K562 (cell line): ENCODE results near the gene LMLN. TPM values are rescaled to one million over a fixed set of nuclear protein-coding genes. Genes with fewer than 3 reads are reported as not detected.

Experiments
- ATAC-seq: fragments of 200-7000 bp; cut with Tn5 transposase; 3 replicates; pipeline ENCODE4 v1.9.1; 2020; ENCODE audit warnings: moderate library complexity
- BruUV-seq: library from RNA; stranded (reverse); fragments of 400-500 nt; replicated peaks from 2 replicates; lab custom pipeline; 2021; lab: Mats Ljungman, UMichigan
- CTCF ChIA-PET: fragments of 300-600 bp; formaldehyde crosslinking; extraction: SDS; loops from one replicate; lab custom pipeline; 2021; ENCODE audit warnings: low intra/inter-chr PET ratio; lab: Yijun Ruan, JAX
- POLR2A ChIA-PET: fragments of 300-600, 350-650 bp; sonication (Branson Sonifier 250); formaldehyde crosslinking; extraction: SDS; loops from one replicate; lab custom pipeline; 2021; ENCODE audit warnings: antibody characterized with exemption, inconsistent platforms; lab: Yijun Ruan, JAX
- DNase-seq, 4 experiments: peaks; one replicate each; pipeline versions ENCODE4 v3.0.0 to v3.0.0-alpha.2; 2011 to 2018; ENCODE audit warnings: low spot score in 3 of 4, mixed read lengths in 3 of 4; ENCODE audit errors: extremely low read depth in 1 of 4
- FAIRE-seq: peaks from 2 replicates; lab custom pipeline; 2011; peaks lifted over from hg19 to GRCh38; lab: Jason Lieb, UNC
- H2AFZ ChIP-seq: 2 replicates; pipeline ENCODE4 v1.6.0; 2011; ENCODE audit warnings: low read depth, low read length, control low read depth, inconsistent platforms
- H3K27ac ChIP-seq: fragments of 200-600 bp; 3 replicates; pipeline ENCODE4 v1.8.0; 2011; ENCODE audit warnings: low read depth, mild to moderate bottlenecking, control low read depth, inconsistent platforms, low read length, moderate library complexity, mixed read lengths; ENCODE audit errors: extremely low read depth
- H3K27me3 ChIP-seq, 2 experiments: fragments of 300-600 bp in 1 of 2; 2 replicates in 1 of 2; 3 replicates in 1 of 2; pipeline versions ENCODE4 v1.6.0 to v1.8.0; 2011; ENCODE audit warnings: inconsistent platforms in 2 of 2, low read length in 2 of 2, mild to moderate bottlenecking in 1 of 2, mixed read lengths in 1 of 2, moderate library complexity in 1 of 2; ENCODE audit not compliant: control insufficient read depth in 2 of 2, insufficient read depth in 2 of 2
- H3K36me3 ChIP-seq: fragments of 300-600 bp; 3 replicates; pipeline ENCODE4 v1.8.0; 2011; ENCODE audit warnings: mild to moderate bottlenecking, low read length, inconsistent platforms; ENCODE audit not compliant: control insufficient read depth, insufficient read depth
- H3K4me1 ChIP-seq, 2 experiments: fragments of 200-600 bp in 1 of 2; replicated peaks in 1 of 2; 2 replicates in 1 of 2; 3 replicates in 1 of 2; pipeline versions ENCODE4 v1.5.1 to v1.8.0; 2011; ENCODE audit warnings: inconsistent platforms in 2 of 2, low read length in 2 of 2, mild to moderate bottlenecking in 1 of 2, mixed read lengths in 1 of 2, moderate library complexity in 1 of 2; ENCODE audit not compliant: control insufficient read depth in 2 of 2, insufficient read depth in 2 of 2
- H3K4me2 ChIP-seq: 2 replicates; pipeline ENCODE4 v1.6.1; 2011; ENCODE audit warnings: low read length, control low read depth, inconsistent platforms, mixed read lengths; ENCODE audit not compliant: insufficient read depth
- H3K4me3 ChIP-seq: fragments of 200-600 bp; sonication (generic), shearing (Covaris generic); 2 replicates; pipeline ENCODE4 v1.5.1; 2016; ENCODE audit warnings: control low read depth, inconsistent platforms
- H3K79me2 ChIP-seq: fragments of 200-600 bp; 3 replicates; pipeline ENCODE4 v1.8.0; 2011; ENCODE audit warnings: low read length, inconsistent platforms; ENCODE audit not compliant: control insufficient read depth, insufficient read depth
- H3K9ac ChIP-seq, 2 experiments: 2 replicates each; pipeline versions ENCODE4 v1.6.0 to v1.6.1; 2011; ENCODE audit warnings: low read depth in 2 of 2, low read length in 2 of 2, control low read depth in 1 of 2, inconsistent platforms in 1 of 2, mild to moderate bottlenecking in 1 of 2, mixed read lengths in 1 of 2; ENCODE audit not compliant: insufficient read depth in 1 of 2
- H3K9me1 ChIP-seq: one replicate; pipeline ENCODE4 v1.6.0; 2011; ENCODE audit warnings: inconsistent platforms, mild to moderate bottlenecking, low read length, moderate library complexity; ENCODE audit not compliant: control insufficient read depth, insufficient read depth
- H3K9me3 ChIP-seq: replicated peaks from 2 replicates; pipeline ENCODE4 v1.5.1; 2011; ENCODE audit warnings: low read depth, low read length, inconsistent platforms; ENCODE audit not compliant: control insufficient read depth, insufficient read depth
- H4K20me1 ChIP-seq: replicated peaks from 2 replicates; pipeline ENCODE4 v1.6.1; 2011; ENCODE audit warnings: low read length, inconsistent platforms, mixed read lengths; ENCODE audit not compliant: control insufficient read depth, insufficient read depth
- ELK3 ChIP-seq: fragments of 450-650 bp; formaldehyde crosslinking; IDR thresholded peaks from 2 replicates; pipeline ENCODE4 v1.4.0; 2020; ENCODE audit warnings: mild to moderate bottlenecking
- HCFC1 ChIP-seq: IDR thresholded peaks from 2 replicates; pipeline ENCODE4 v1.6.1; 2012; ENCODE audit warnings: low read depth, low read length, improper control_type of control experiment
- MYC ChIP-seq, 2 experiments: fragments of 250-450 bp in 1 of 2; sonication (Bioruptor Pico) in 1 of 2; IDR thresholded peaks; 2 replicates each; pipeline versions ENCODE4 v1.5.1 to v1.6.1; 2012 to 2021; ENCODE audit warnings: low read depth in 2 of 2, borderline replicate concordance in 1 of 2, improper control_type of control experiment in 1 of 2, low read length in 1 of 2, mild to moderate bottlenecking in 1 of 2, moderate library complexity in 1 of 2
- OTX1 ChIP-seq: fragments of 450-650 bp; formaldehyde crosslinking; IDR thresholded peaks from 2 replicates; pipeline ENCODE4 v1.4.0; 2022; ENCODE audit warnings: mild to moderate bottlenecking
- POLR2A ChIP-seq: fragments of 450-650 bp; conservative IDR thresholded peaks from 2 replicates; pipeline ENCODE4 v1.6.1; 2016
- POLR2AphosphoS5 ChIP-seq: IDR thresholded peaks from 2 replicates; pipeline ENCODE4 v1.6.1; 2011; ENCODE audit warnings: mild to moderate bottlenecking, low read depth, low read length, moderate library complexity; ENCODE audit not compliant: control insufficient read depth, insufficient read depth
- RBM39 ChIP-seq: fragments of 200-400 bp; formaldehyde crosslinking; optimal IDR thresholded peaks from 2 replicates; pipeline ENCODE3; 2018; ENCODE audit warnings: low read depth, low read length
- SMAD1 ChIP-seq: fragments of 150-350 bp; IDR thresholded peaks from 2 replicates; pipeline ENCODE4 v1.6.1; 2014; ENCODE audit warnings: low read length, low read depth; ENCODE audit not compliant: partially characterized antibody
- SMAD2 ChIP-seq: fragments of 150-350 bp; IDR thresholded peaks from 2 replicates; pipeline ENCODE4 v1.6.1; 2014; ENCODE audit warnings: low read depth, mild to moderate bottlenecking, low read length
- ZNF232 ChIP-seq: sonication (generic); formaldehyde crosslinking; IDR thresholded peaks from 2 replicates; pipeline ENCODE4 v1.8.0; 2022; ENCODE audit warnings: mild to moderate bottlenecking, missing genetic modification reagents
- WGBS: fragments of 100-300 bp; shearing (Covaris generic); methylation state at CpG from one replicate; pipeline ENCODE4 v1.1.6; 2016; ENCODE audit warnings: low coverage, mixed read lengths; ENCODE audit not compliant: insufficient coverage; ENCODE audit errors: missing lambda C conversion rate; 5-methylcytosine and 5-hydroxymethylcytosine counted together
- in situ Hi-C: fragments of 300-500 bp; cut with MboI; formaldehyde crosslinking; loops from 4 replicates; pipeline ENCODE4 v1.15.0; 2018; ENCODE audit warnings: inconsistent platforms, mixed read lengths
- intact Hi-C: fragments of 100-400 bp; cut with micrococcal nuclease; formaldehyde crosslinking; loops from 2 replicates; pipeline ENCODE4 v1.14.2; 2022
- polyA plus RNA-seq, 8 experiments: library from polyadenylated mRNA; depleted of rRNA in 4 of 8; stranded (reverse) in 5 of 8; unstranded in 3 of 8; fragments of >200 nt; fragmentation: Nextera tagmentation in 2 of 8; fragmentation: Illumina TruSeq in 1 of 8; extraction: Ambion mirVana in 2 of 8; extraction: Trizol in 1 of 8; gene quantifications; 2 replicates each; pipeline versions ENCODE4 v1.2.1 to v1.2.3, GENCODE V29; 2011 to 2014; ENCODE audit warnings: inconsistent platforms in 1 of 8, missing spikeins in 1 of 8
- total RNA-seq, 7 experiments: library from RNA; depleted of rRNA in 6 of 7; stranded (reverse); fragments of >200 nt in 6 of 7; fragmentation: Illumina TruSeq in 2 of 7; extraction: Trizol in 2 of 7; gene quantifications; 2 replicates each; pipeline versions ENCODE4 v1.2.1 to v1.2.3, GENCODE V29; 2011 to 2021; ENCODE audit warnings: low replicate concordance in 1 of 7
- TF ChIP-seq, protein P1 (sequence below): fragments of 200-400 bp; formaldehyde crosslinking; IDR thresholded peaks from 2 replicates; pipeline ENCODE4 v1.6.1; 2017; ENCODE audit warnings: mild to moderate bottlenecking, low read depth, low read length, moderate library complexity
- TF ChIP-seq, protein P2 (sequence below): fragments of 450-650 bp; IDR thresholded peaks from one replicate; pipeline ENCODE4 v1.6.1; 2018; ENCODE audit warnings: mild to moderate bottlenecking, moderate library complexity; ENCODE audit not compliant: partially characterized antibody

LMLN gene
- total and polyA plus RNA-seq, 9 of the 15 experiments (the other 6 are each of a cell fraction or from before 2014, with no cell fraction given) = 2.2 to 15.9 (median 6.9) TPM

- TF ChIP-seq ELK3 (CRISPR knock-in tag) (no peak), POLR2A (no peak)
- TF ChIP-seq, protein P1, sequence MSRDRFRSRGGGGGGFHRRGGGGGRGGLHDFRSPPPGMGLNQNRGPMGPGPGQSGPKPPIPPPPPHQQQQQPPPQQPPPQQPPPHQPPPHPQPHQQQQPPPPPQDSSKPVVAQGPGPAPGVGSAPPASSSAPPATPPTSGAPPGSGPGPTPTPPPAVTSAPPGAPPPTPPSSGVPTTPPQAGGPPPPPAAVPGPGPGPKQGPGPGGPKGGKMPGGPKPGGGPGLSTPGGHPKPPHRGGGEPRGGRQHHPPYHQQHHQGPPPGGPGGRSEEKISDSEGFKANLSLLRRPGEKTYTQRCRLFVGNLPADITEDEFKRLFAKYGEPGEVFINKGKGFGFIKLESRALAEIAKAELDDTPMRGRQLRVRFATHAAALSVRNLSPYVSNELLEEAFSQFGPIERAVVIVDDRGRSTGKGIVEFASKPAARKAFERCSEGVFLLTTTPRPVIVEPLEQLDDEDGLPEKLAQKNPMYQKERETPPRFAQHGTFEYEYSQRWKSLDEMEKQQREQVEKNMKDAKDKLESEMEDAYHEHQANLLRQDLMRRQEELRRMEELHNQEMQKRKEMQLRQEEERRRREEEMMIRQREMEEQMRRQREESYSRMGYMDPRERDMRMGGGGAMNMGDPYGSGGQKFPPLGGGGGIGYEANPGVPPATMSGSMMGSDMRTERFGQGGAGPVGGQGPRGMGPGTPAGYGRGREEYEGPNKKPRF = no peak
Observed at GRCh38 chr3:197953881-197954280, 6.1 kb upstream of the LMLN start (continued).

DNA sequence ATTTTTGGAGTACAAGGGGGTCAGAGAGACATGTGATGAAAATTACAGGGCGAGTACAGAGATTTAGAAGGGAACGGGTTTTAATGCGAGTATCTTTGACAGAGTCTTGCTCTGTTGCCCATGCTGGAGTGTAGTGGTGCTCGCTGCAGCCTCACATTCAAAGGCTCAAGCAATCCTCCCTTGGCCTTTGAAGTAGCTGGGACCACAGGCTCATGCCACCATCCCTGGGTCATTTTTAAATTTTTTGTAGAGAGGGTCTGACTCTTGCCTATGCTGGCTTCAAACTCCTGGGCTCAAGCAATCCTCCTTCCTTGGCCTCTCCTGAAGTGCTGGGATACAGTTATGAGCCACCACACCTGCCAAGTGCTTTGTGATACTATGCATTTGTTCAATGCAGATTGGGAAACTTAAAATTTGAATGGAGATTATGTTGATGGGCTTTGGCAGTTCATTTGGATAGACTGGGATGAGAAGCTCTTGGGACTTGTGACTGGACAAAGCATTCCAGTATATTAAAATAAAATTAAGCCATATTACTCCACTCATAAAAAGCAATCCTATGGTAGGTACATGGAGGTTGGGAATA lies 4.0 kb upstream of the LMLN start:
- 81% methylated on average over 4 of the region's 4 CpGs for WGBS
- Histone ChIP-seq H3K4me1 (peaks cover 34 to 41% of the 10 kb centered on the region in 2 experiments), H3K9ac (no peak overlapping the region), H3K27ac (peak overlapping the region; percentile 91; the same call in 1 of the 3 replicates), H3K79me2 (peaks cover 74% of the 10 kb centered on the region), H3K36me3 (peaks cover 62% of the 10 kb centered on the region), H3K4me3 (no peak overlapping the region), H3K9me3 (no peaks in the 10 kb centered on the region), H2AFZ (no peak overlapping the region), H3K9me1 (no peaks in the 10 kb centered on the region), H3K27me3 (no peaks in the 10 kb centered on the region), H3K4me2 (no peak overlapping the region), H4K20me1 (peaks cover 17% of the 10 kb centered on the region; the same call in 1 of the 2 replicates)
- in situ Hi-C loops = no loop called here
- intact Hi-C loops = loop anchor here (10.0 kb wide), 1 partner anchor 221 kb away; the partner anchor contains the start of gene RUBCN
- BruUV-seq = no TSS peak
- no peak for DNase-seq
- FAIRE-seq = no peak
- ATAC-seq = no peak
- CTCF ChIA-PET = no interaction called here
- POLR2A ChIA-PET = interaction anchor here (0.7 to 1.6 kb wide), 4 partner anchors 23 to 156 kb away, joined by 3 to 5 read pairs (median 4); no protein-coding TSS in a partner anchor
- TF ChIP-seq SMAD1 (peak; percentile 34), HCFC1 (no peak), RBM39 (no peak), ZNF232 (CRISPR knock-in tag) (no peak), MYC (IDR thresholded peaks at IDR 0.05; ENCODE audit: low read depth, low read length) (no peak), MYC (CRISPR knock-in tag; IDR thresholded peaks at IDR 0.05; ENCODE audit: borderline replicate concordance, low read depth) (no peak), POLR2AphosphoS5 (peak; percentile 52; the same call in 1 of the 2 replicates), SMAD2 (no peak), OTX1 (CRISPR knock-in tag) (0 out of 2 replicates have a peak, but pooled peaks have one; percentile 8)
- TF ChIP-seq, protein P2, sequence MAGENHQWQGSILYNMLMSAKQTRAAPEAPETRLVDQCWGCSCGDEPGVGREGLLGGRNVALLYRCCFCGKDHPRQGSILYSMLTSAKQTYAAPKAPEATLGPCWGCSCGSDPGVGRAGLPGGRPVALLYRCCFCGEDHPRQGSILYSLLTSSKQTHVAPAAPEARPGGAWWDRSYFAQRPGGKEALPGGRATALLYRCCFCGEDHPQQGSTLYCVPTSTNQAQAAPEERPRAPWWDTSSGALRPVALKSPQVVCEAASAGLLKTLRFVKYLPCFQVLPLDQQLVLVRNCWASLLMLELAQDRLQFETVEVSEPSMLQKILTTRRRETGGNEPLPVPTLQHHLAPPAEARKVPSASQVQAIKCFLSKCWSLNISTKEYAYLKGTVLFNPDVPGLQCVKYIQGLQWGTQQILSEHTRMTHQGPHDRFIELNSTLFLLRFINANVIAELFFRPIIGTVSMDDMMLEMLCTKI = no peak
